H1 (cell line): ENCODE measurements around the gene OGFOD1. TPM values are rescaled to one million over a fixed set of nuclear protein-coding genes. Genes with fewer than 3 reads are reported as not detected.

ENCODE experiments used
- CREB1 ChIP-seq: IDR thresholded peaks from 2 replicates; pipeline ENCODE4 v1.6.1; 2012; ENCODE audit warnings: inconsistent platforms
- E2F6 ChIP-seq: IDR thresholded peaks from 2 replicates; pipeline ENCODE4 v1.6.1; 2012; ENCODE audit warnings: inconsistent platforms
- EGR1 ChIP-seq: IDR thresholded peaks from 2 replicates; pipeline ENCODE4 v1.6.1; 2011; ENCODE audit warnings: low read depth, low read length, borderline replicate concordance
- GTF2F1 ChIP-seq: IDR thresholded peaks from 2 replicates; pipeline ENCODE4 v1.6.1; 2012; ENCODE audit warnings: low read depth, low read length, improper control_type of control experiment, borderline replicate concordance
- HDAC2 ChIP-seq, 2 experiments: fragments of 300-600 bp in 1 of 2; sonication (generic) in 1 of 2; IDR thresholded peaks; 2 replicates each; pipeline ENCODE4 v1.6.1; 2011 to 2012; ENCODE audit warnings: low read depth in 2 of 2, low read length in 2 of 2, mild to moderate bottlenecking in 2 of 2, moderate library complexity in 2 of 2, borderline replicate concordance in 1 of 2, inconsistent platforms in 1 of 2
- JUN ChIP-seq: IDR thresholded peaks from 2 replicates; pipeline ENCODE4 v1.6.1; 2011; ENCODE audit warnings: low read depth, mild to moderate bottlenecking, improper control_type of control experiment, low read length
- POU5F1 ChIP-seq: IDR thresholded peaks from 2 replicates; pipeline ENCODE4 v1.6.1; 2011; ENCODE audit warnings: low read depth, mild to moderate bottlenecking, low read length, moderate library complexity
- TEAD4 ChIP-seq: IDR thresholded peaks from 2 replicates; pipeline ENCODE4 v1.6.1; 2012; ENCODE audit warnings: low read depth, low read length, inconsistent platforms, mixed read lengths
- USF2 ChIP-seq: IDR thresholded peaks from 2 replicates; pipeline ENCODE4 v1.6.1; 2011; ENCODE audit warnings: low read length, improper control_type of control experiment
- polyA plus RNA-seq, 7 experiments: library from polyadenylated mRNA; depleted of rRNA in 3 of 7; stranded (reverse) in 5 of 7; unstranded in 2 of 7; fragments of >200 nt in 5 of 7; fragments of 200-250 nt in 2 of 7; gene quantifications; 1 replicate in 5 of 7; 2 replicates in 1 of 7; 4 replicates in 1 of 7; pipeline versions ENCODE4 v1.2.1 to v1.2.3, GENCODE V29; 2011 to 2013; ENCODE audit warnings: missing spikeins in 2 of 7, mixed read lengths in 2 of 7
- total RNA-seq: library from RNA; stranded (reverse); fragmentation: NEBNext Ultra II Directional; extraction: Animal tissue kit (Norgen Biotek cat#: 25700); gene quantifications from 2 replicates; pipeline ENCODE4 v1.2.1, GENCODE V29; 2021

Gene OGFOD1
- total and polyA plus RNA-seq, 2 of the 8 experiments (the other 6 are each of a cell fraction or from before 2014, with no cell fraction given), result 24.6 to 61.4 TPM

- no peak for TF ChIP-seq POU5F1
- no peak for TF ChIP-seq EGR1
- TF ChIP-seq CREB1, result no peak
- TF ChIP-seq JUN, result no peak
- TF ChIP-seq E2F6, result no peak
- TF ChIP-seq HDAC2 (IDR thresholded peaks at IDR 0.05; ENCODE audit: borderline replicate concordance in 1 of 2, low read depth in 2 of 2, low read length in 2 of 2), result no peak
- TF ChIP-seq TEAD4, result no peak
- no peak for TF ChIP-seq USF2
- no peak for TF ChIP-seq GTF2F1
Observed at GRCh38 chr16:56506941-56507340, 55.6 kb downstream of the OGFOD1 start (continued).
